Transverse colon (tissue), 4 donors: ENCODE data around the gene ZNF652.

Experiments used
- POLR2A ChIP-seq: fragments of 450-650 bp; IDR thresholded peaks from one replicate; pipeline ENCODE4 v1.6.1; 2016; ENCODE audit warnings: antibody characterized with exemption, mild to moderate bottlenecking, moderate library complexity
- POLR2AphosphoS5 ChIP-seq, 3 donors: sonication (generic); formaldehyde crosslinking; IDR thresholded peaks; one replicate each; pipeline ENCODE4 v1.6.1; 2016; ENCODE audit warnings: antibody characterized with exemption in 3 of 3
- TF ChIP-seq, protein P1 (sequence below), 5 experiments: fragments of 200-600 bp in 3 of 5; fragments of 450-650 bp in 2 of 5; sonication (generic) in 3 of 5; IDR thresholded peaks; 1 replicate in 2 of 5; 2 replicates in 3 of 5; pipeline ENCODE4 v1.5.1; 2016 to 2017; ENCODE audit warnings: antibody characterized with exemption in 5 of 5, inconsistent platforms in 3 of 5, mild to moderate bottlenecking in 2 of 5, moderate library complexity in 1 of 5

- no peak for TF ChIP-seq POLR2AphosphoS5 (IDR thresholded peaks at IDR 0.05)
- TF ChIP-seq POLR2A: no peak
- TF ChIP-seq, protein P1, sequence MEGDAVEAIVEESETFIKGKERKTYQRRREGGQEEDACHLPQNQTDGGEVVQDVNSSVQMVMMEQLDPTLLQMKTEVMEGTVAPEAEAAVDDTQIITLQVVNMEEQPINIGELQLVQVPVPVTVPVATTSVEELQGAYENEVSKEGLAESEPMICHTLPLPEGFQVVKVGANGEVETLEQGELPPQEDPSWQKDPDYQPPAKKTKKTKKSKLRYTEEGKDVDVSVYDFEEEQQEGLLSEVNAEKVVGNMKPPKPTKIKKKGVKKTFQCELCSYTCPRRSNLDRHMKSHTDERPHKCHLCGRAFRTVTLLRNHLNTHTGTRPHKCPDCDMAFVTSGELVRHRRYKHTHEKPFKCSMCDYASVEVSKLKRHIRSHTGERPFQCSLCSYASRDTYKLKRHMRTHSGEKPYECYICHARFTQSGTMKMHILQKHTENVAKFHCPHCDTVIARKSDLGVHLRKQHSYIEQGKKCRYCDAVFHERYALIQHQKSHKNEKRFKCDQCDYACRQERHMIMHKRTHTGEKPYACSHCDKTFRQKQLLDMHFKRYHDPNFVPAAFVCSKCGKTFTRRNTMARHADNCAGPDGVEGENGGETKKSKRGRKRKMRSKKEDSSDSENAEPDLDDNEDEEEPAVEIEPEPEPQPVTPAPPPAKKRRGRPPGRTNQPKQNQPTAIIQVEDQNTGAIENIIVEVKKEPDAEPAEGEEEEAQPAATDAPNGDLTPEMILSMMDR (IDR thresholded peaks at IDR 0.05): no peak
These were observed 37.9 kb upstream of the ZNF652 start for GRCh38 chr17:49399995-49400394.
